Stimulated activated CD8-positive, alpha-beta memory T cell treated with anti-CD3 and anti-CD28 coated beads, Interleukin-15, amount 100 ng/mL, for 48 hours (primary cell): ENCODE data around the gene CSK.

Experiments used
- DNase-seq, 2 donors: peaks; one replicate each; pipeline ENCODE4 v3.0.0-alpha.2; 2020; ENCODE audit warnings: low read depth in 2 of 2

The CSK gene

GRCh38 chr15:74787251-74788041 is 5.6 kb downstream of the CSK start:
- DNase-seq: peak; percentile 91 to 92

- no peak for DNase-seq
Observed at GRCh38 chr15:74788042-74788682, 6.3 kb downstream of the CSK start.

GRCh38 chr15:74788683-74789151 is 6.8 kb downstream of the CSK start:
- no peak for DNase-seq

- no peak for DNase-seq
Observed at GRCh38 chr15:74789171-74789631, 7.3 kb downstream of the CSK start.

GRCh38 chr15:74789741-74790079 is 7.8 kb downstream of the CSK start:
- no peak for DNase-seq

GRCh38 chr15:74790080-74790916 is 8.4 kb downstream of the CSK start:
- DNase-seq: no peak

- no peak for DNase-seq
Observed at GRCh38 chr15:74791007-74791406, 9.1 kb downstream of the CSK start.

GRCh38 chr15:74791667-74792066 is 9.8 kb downstream of the CSK start:
- no peak for DNase-seq

GRCh38 chr15:74792227-74793016 is 10.5 kb downstream of the CSK start:
- no peak for DNase-seq

GRCh38 chr15:74793135-74794028 is 11.5 kb downstream of the CSK start:
- DNase-seq: no peak

GRCh38 chr15:74794248-74794969 is 12.5 kb downstream of the CSK start:
- no peak for DNase-seq

GRCh38 chr15:74794970-74795349 is 13.1 kb downstream of the CSK start:
- DNase-seq: no peak

GRCh38 chr15:74795966-74796625 is 14.2 kb downstream of the CSK start:
- no peak for DNase-seq

- DNase-seq: no peak
Observed at GRCh38 chr15:74798388-74799254, 16.7 kb downstream of the CSK start.

- no peak for DNase-seq
Observed at GRCh38 chr15:74799255-74799855, 17.5 kb downstream of the CSK start.

GRCh38 chr15:74799856-74800558 is 18.1 kb downstream of the CSK start:
- peak; percentile 77 to 78 for DNase-seq

- DNase-seq: no peak
Observed at GRCh38 chr15:74800559-74801094, 18.7 kb downstream of the CSK start.
